MCF 10A (cell line): ENCODE measurements around the gene PCDHB16. TPM values are rescaled to one million over a fixed set of nuclear protein-coding genes. Genes with fewer than 3 reads are reported as not detected.
"Not testable (repeated sequence)": the region's sequence is repeated elsewhere in the genome, so short reads cannot be mapped to it uniquely, and the experiment has no call there.

Source experiments
- BruUV-seq: library from RNA; stranded (reverse); fragments of 400-500 nt; replicated peaks from 2 replicates; lab custom pipeline; 2021; lab: Mats Ljungman, UMichigan
- CTCF ChIA-PET: fragments of 300-600 bp; sonication (Branson Sonifier 250); formaldehyde crosslinking; extraction: SDS; loops from one replicate; lab custom pipeline; 2021; ENCODE audit warnings: antibody characterized with exemption, inconsistent platforms; lab: Yijun Ruan, JAX
- POLR2A ChIA-PET: fragments of 300-600, 350-650 bp; sonication (Branson Sonifier 250); formaldehyde crosslinking; extraction: SDS; loops from one replicate; lab custom pipeline; 2020; ENCODE audit warnings: antibody characterized with exemption, inconsistent platforms; lab: Yijun Ruan, JAX
- DNase-seq: peaks from one replicate; pipeline ENCODE4 v3.0.0-alpha.2; 2018; ENCODE audit not compliant: unreplicated experiment
- H3K27ac Mint-ChIP-seq: one replicate; pipeline ENCODE4 v1.8.0; 2022; ENCODE audit warnings: mild to moderate bottlenecking, low read depth, mixed read lengths; ENCODE audit not compliant: unreplicated experiment
- H3K27me3 Mint-ChIP-seq: one replicate; pipeline ENCODE4 v1.8.0; 2022; ENCODE audit warnings: mixed read lengths; ENCODE audit not compliant: insufficient read depth, unreplicated experiment
- H3K36me3 Mint-ChIP-seq: one replicate; pipeline ENCODE4 v1.8.0; 2022; ENCODE audit warnings: mild to moderate bottlenecking, moderate library complexity, mixed read lengths; ENCODE audit not compliant: insufficient read depth, unreplicated experiment
- H3K4me1 Mint-ChIP-seq: one replicate; pipeline ENCODE4 v1.8.0; 2022; ENCODE audit warnings: mixed read lengths; ENCODE audit not compliant: insufficient read depth, unreplicated experiment
- H3K4me3 Mint-ChIP-seq: one replicate; pipeline ENCODE4 v1.8.0; 2022; ENCODE audit warnings: mild to moderate bottlenecking, moderate library complexity, mixed read lengths; ENCODE audit not compliant: unreplicated experiment
- H3K9me3 Mint-ChIP-seq: one replicate; pipeline ENCODE4 v1.8.0; 2022; ENCODE audit warnings: mixed read lengths; ENCODE audit not compliant: unreplicated experiment
- CTCF ChIP-seq: fragments of 200-600 bp; IDR thresholded peaks from one replicate; pipeline ENCODE4 v1.8.0; 2022; ENCODE audit warnings: antibody characterized with exemption, mild to moderate bottlenecking; ENCODE audit not compliant: unreplicated experiment
- intact Hi-C: fragments of 100-400 bp; cut with micrococcal nuclease; formaldehyde crosslinking; loops from 2 replicates; pipeline ENCODE4 v1.14.1; 2022
- total RNA-seq: library from RNA; stranded (reverse); gene quantifications from 2 replicates; pipeline ENCODE4 v1.2.3, GENCODE V29; 2022

PCDHB16 gene
- total RNA-seq, 1 experiment from 2014 or later, result 1.8 TPM

GRCh38 chr5:141208478-141208877, 26.3 kb downstream of the PCDHB16 start, which contains the start of gene PCDHB12:
TSS of gene PCDHB12 (plus strand) at chr5:141208719. CDS start at chr5:141208908, 189 bp downstream.
- no peaks in the 10 kb centered on the region for H3K4me1 Mint-ChIP-seq
- peak; percentile 60 for DNase-seq
- ChIA-PET CTCF (interaction anchor here (0.5 to 2.5 kb wide), 12 partner anchors 9 to 359 kb away, joined by 3 to 22 read pairs (median 3); partner anchors contain the start of genes PCDHB11, PCDHB14, PCDHGB3 and TAF7), POLR2A (interaction anchor here (0.6 to 1.2 kb wide), 4 partner anchors 11 to 456 kb away, joined by 3 to 4 read pairs (median 4); partner anchors contain the start of gene TAF7)
- no TSS peak for BruUV-seq
- H3K27me3 Mint-ChIP-seq, result no peaks in the 10 kb centered on the region
- peaks cover 13% of the 10 kb centered on the region for H3K9me3 Mint-ChIP-seq
- peak within 1 kb of the TSS; percentile 72 for H3K4me3 Mint-ChIP-seq
- TF ChIP-seq CTCF, result peak; percentile 38
- H3K27ac Mint-ChIP-seq, result no peak within 1 kb of the TSS
- intact Hi-C loops, result no loop called here
- H3K36me3 Mint-ChIP-seq, result no peaks in the 10 kb centered on the region

DNA sequence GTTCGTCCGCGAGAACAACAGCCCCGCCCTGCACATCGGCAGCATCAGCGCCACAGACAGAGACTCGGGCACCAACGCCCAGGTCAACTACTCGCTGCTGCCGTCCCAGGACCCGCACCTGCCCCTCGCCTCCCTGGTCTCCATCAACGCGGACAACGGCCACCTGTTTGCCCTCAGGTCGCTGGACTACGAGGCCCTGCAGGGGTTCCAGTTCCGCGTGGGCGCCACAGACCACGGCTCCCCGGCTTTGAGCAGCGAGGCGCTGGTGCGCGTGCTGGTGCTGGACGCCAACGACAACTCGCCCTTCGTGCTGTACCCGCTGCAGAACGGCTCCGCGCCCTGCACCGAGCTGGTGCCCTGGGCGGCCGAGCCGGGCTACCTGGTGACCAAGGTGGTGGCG, 28.1 kb downstream of the PCDHB16 start:
- CTCF ChIA-PET, intact Hi-C loops, H3K27ac Mint-ChIP-seq, H3K36me3 Mint-ChIP-seq, H3K27me3 Mint-ChIP-seq, POLR2A ChIA-PET, H3K4me1 Mint-ChIP-seq, H3K4me3 Mint-ChIP-seq, BruUV-seq, DNase-seq: not testable (repeated sequence)
- peaks cover 20% of the 10 kb centered on the region for H3K9me3 Mint-ChIP-seq

GRCh38 chr5:141210849-141211248, 28.7 kb downstream of the PCDHB16 start:
- intact Hi-C loops, BruUV-seq, DNase-seq, H3K27ac Mint-ChIP-seq, H3K4me1 Mint-ChIP-seq, POLR2A ChIA-PET, CTCF ChIA-PET, H3K4me3 Mint-ChIP-seq, H3K36me3 Mint-ChIP-seq, H3K27me3 Mint-ChIP-seq: not testable (repeated sequence)
- H3K9me3 Mint-ChIP-seq, result peaks cover 22% of the 10 kb centered on the region

- CTCF ChIA-PET, result interaction anchor here (0.6 to 4.0 kb wide), 14 partner anchors 9 to 349 kb away, joined by 3 to 18 read pairs (median 4); partner anchors contain the start of genes PCDHB10, PCDHB14, PCDHGB3 and TAF7
- Mint-ChIP-seq H3K4me3 (peak within 1 kb of the TSS; percentile 69), H3K9me3 (peaks cover 14% of the 10 kb centered on the region)
- not testable (repeated sequence) for H3K36me3 Mint-ChIP-seq, H3K4me1 Mint-ChIP-seq, H3K27ac Mint-ChIP-seq, BruUV-seq, H3K27me3 Mint-ChIP-seq
- POLR2A ChIA-PET, result interaction anchor here (0.7 to 1.5 kb wide), 2 partner anchors 344 to 351 kb away, joined by 3 to 6 read pairs; no protein-coding TSS in a partner anchor
- peak; percentile 73 for DNase-seq
- peak; percentile 69 for TF ChIP-seq CTCF
- intact Hi-C loops, result loop anchor here (1.0 to 2.0 kb wide), 2 partner anchors 311 to 348 kb away; no protein-coding TSS in a partner anchor
These were observed 31.6 kb downstream of the PCDHB16 start, which contains the start of gene PCDHB13 for GRCh38 chr5:141213656-141214339. TSS of gene PCDHB13 (plus strand) at chr5:141213919. CDS start at chr5:141214124, 205 bp downstream.

GRCh38 chr5:141214583-141214982, 32.4 kb downstream of the PCDHB16 start:
- H3K4me1 Mint-ChIP-seq, intact Hi-C loops, H3K4me3 Mint-ChIP-seq, DNase-seq, H3K27me3 Mint-ChIP-seq, H3K36me3 Mint-ChIP-seq, H3K27ac Mint-ChIP-seq: not testable (repeated sequence)
- POLR2A ChIA-PET, result interaction anchor here (1.5 kb wide), 1 partner anchor 350 kb away, joined by 6 read pairs; no protein-coding TSS in a partner anchor
- CTCF ChIA-PET, result interaction anchor here (1.2 to 4.0 kb wide), 6 partner anchors 9 to 349 kb away, joined by 4 to 18 read pairs (median 8); partner anchors contain the start of genes PCDHB10, PCDHB14 and TAF7
- TSS peak; percentile 35 for BruUV-seq
- H3K9me3 Mint-ChIP-seq, result peaks cover 20% of the 10 kb centered on the region

DNA sequence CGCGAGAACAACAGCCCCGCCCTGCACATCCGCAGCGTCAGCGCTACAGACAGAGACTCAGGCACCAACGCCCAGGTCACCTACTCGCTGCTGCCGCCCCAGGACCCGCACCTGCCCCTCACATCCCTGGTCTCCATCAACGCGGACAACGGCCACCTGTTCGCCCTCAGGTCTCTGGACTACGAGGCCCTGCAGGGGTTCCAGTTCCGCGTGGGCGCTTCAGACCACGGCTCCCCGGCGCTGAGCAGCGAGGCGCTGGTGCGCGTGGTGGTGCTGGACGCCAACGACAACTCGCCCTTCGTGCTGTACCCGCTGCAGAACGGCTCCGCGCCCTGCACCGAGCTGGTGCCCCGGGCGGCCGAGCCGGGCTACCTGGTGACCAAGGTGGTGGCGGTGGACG, 33.3 kb downstream of the PCDHB16 start:
- ChIA-PET POLR2A (interaction anchor here (1.7 kb wide), 1 partner anchor 342 kb away, joined by 4 read pairs; no protein-coding TSS in a partner anchor), CTCF (interaction anchor here (4.0 kb wide), 1 partner anchor 348 kb away, joined by 18 read pairs; no protein-coding TSS in a partner anchor)
- DNase-seq, H3K4me3 Mint-ChIP-seq, intact Hi-C loops, BruUV-seq, H3K27ac Mint-ChIP-seq, H3K27me3 Mint-ChIP-seq, H3K36me3 Mint-ChIP-seq, H3K4me1 Mint-ChIP-seq: not testable (repeated sequence)
- H3K9me3 Mint-ChIP-seq, result peaks cover 27% of the 10 kb centered on the region

DNA sequence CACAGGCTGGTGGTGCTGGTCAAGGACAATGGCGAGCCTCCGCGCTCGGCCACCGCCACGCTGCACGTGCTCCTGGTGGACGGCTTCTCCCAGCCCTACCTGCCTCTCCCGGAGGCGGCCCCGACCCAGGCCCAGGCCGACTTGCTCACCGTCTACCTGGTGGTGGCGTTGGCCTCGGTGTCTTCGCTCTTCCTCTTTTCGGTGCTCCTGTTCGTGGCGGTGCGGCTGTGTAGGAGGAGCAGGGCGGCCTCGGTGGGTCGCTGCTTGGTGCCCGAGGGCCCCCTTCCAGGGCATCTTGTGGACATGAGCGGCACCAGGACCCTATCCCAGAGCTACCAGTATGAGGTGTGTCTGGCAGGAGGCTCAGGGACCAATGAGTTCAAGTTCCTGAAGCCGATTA, 33.8 kb downstream of the PCDHB16 start:
- H3K27ac Mint-ChIP-seq, BruUV-seq, H3K36me3 Mint-ChIP-seq, H3K4me1 Mint-ChIP-seq, DNase-seq, intact Hi-C loops, H3K27me3 Mint-ChIP-seq, H3K4me3 Mint-ChIP-seq: not testable (repeated sequence)
- CTCF ChIA-PET, result interaction anchor here (1.1 to 1.5 kb wide), 2 partner anchors 16 to 342 kb away, joined by 3 to 6 read pairs; no protein-coding TSS in a partner anchor
- H3K9me3 Mint-ChIP-seq, result peaks cover 24% of the 10 kb centered on the region
- POLR2A ChIA-PET, result interaction anchor here (1.7 kb wide), 1 partner anchor 342 kb away, joined by 4 read pairs; no protein-coding TSS in a partner anchor
